Measurements from ENCODE around the gene ERC2. TPM values are rescaled to one million over a fixed set of nuclear protein-coding genes. Genes with fewer than 3 reads are reported as not detected.

Gene ERC2
- total RNA-seq, 4 donors from 2014 or later: 5.3 to 8.8 (median 7.8) TPM

- Histone ChIP-seq H3K27me3 (no peaks in the 10 kb centered on the region), H3K27ac (no peak overlapping the region), H3K36me3 (no peaks in the 10 kb centered on the region), H3K4me3 (replicated peaks in 1 of 3) (no peak overlapping the region), H3K9me3 (no peaks in the 10 kb centered on the region), H3K4me1 (no peaks in the 10 kb centered on the region)
- WGBS, 2 donors: 77 to 83% methylated on average over 11 of the region's 11 CpGs
- DNase-seq: no peak
- intact Hi-C loops (cut with DNase I): no loop called here
- TF ChIP-seq CTCF (IDR thresholded peaks at IDR 0.05) (no peak), POLR2A (IDR thresholded peaks at IDR 0.05) (no peak)
Measured at GRCh38 chr3:56219894-56220805, 248.1 kb downstream of the ERC2 start.

- H3K36me3 ChIP-seq: no peaks in the 10 kb centered on the region
- no peak for TF ChIP-seq CTCF (IDR thresholded peaks at IDR 0.05)
- TF ChIP-seq POLR2A (IDR thresholded peaks at IDR 0.05): no peak
- no peak for DNase-seq
- H3K27me3 ChIP-seq: no peaks in the 10 kb centered on the region
- intact Hi-C loops (cut with DNase I): no loop called here
- H3K4me3 ChIP-seq (replicated peaks in 1 of 3): no peak overlapping the region
- 84 to 89% methylated on average over 2 of the region's 2 CpGs for WGBS, 2 donors
- no peaks in the 10 kb centered on the region for H3K4me1 ChIP-seq
- no peak overlapping the region for H3K27ac ChIP-seq
- no peaks in the 10 kb centered on the region for H3K9me3 ChIP-seq
Measured at GRCh38 chr3:56209982-56210751, 258.1 kb downstream of the ERC2 start.

- intact Hi-C loops (cut with DNase I): no loop called here
Measured at GRCh38 chr3:56207922-56208321, 260.3 kb downstream of the ERC2 start.

GRCh38 chr3:56205406-56205805 is 262.9 kb downstream of the ERC2 start:
- WGBS, 2 donors: 71 to 82% methylated on average over 3 of the region's 3 CpGs
- no peak for DNase-seq
- TF ChIP-seq POLR2A (IDR thresholded peaks at IDR 0.05) (no peak), CTCF (IDR thresholded peaks at IDR 0.05) (no peak)
- H3K27ac ChIP-seq: no peak overlapping the region
- no peaks in the 10 kb centered on the region for H3K4me1 ChIP-seq
- no peaks in the 10 kb centered on the region for H3K9me3 ChIP-seq
- no peak overlapping the region for H3K4me3 ChIP-seq (replicated peaks in 1 of 3)
- H3K27me3 ChIP-seq: no peaks in the 10 kb centered on the region
- intact Hi-C loops (cut with DNase I): no loop called here
- no peaks in the 10 kb centered on the region for H3K36me3 ChIP-seq

More at GRCh38 chr3:56207922-56208321, 260.3 kb downstream of the ERC2 start:
- Histone ChIP-seq H3K36me3 (no peaks in the 10 kb centered on the region), H3K27ac (no peak overlapping the region), H3K4me3 (replicated peaks in 1 of 3) (no peak overlapping the region), H3K27me3 (no peaks in the 10 kb centered on the region), H3K9me3 (no peaks in the 10 kb centered on the region), H3K4me1 (no peaks in the 10 kb centered on the region)
- TF ChIP-seq CTCF (IDR thresholded peaks at IDR 0.05) (no peak), POLR2A (IDR thresholded peaks at IDR 0.05) (no peak)
- WGBS, 2 donors: 82 to 90% methylated on average over 4 of the region's 4 CpGs
- DNase-seq: no peak

GRCh38 chr3:56202997-56203396 is 265.3 kb downstream of the ERC2 start:
- no peaks in the 10 kb centered on the region for H3K9me3 ChIP-seq
- H3K4me1 ChIP-seq: no peaks in the 10 kb centered on the region
- no peak overlapping the region for H3K27ac ChIP-seq
- intact Hi-C loops (cut with DNase I): no loop called here
- no peaks in the 10 kb centered on the region for H3K27me3 ChIP-seq
- 84 to 86% methylated on average over 4 of the region's 4 CpGs for WGBS, 2 donors
- no peak overlapping the region for H3K4me3 ChIP-seq (replicated peaks in 1 of 3)
- H3K36me3 ChIP-seq: no peaks in the 10 kb centered on the region
- no peak for DNase-seq
- TF ChIP-seq POLR2A (IDR thresholded peaks at IDR 0.05) (no peak), CTCF (IDR thresholded peaks at IDR 0.05) (no peak)
